Tibial nerve (tissue), 4 donors: Measurements from ENCODE around the gene SLAIN2. TPM values are rescaled to one million over a fixed set of nuclear protein-coding genes. Genes with fewer than 3 reads are reported as not detected.

Experiments
- DNase-seq, 2 donors: peaks; one replicate each; pipeline ENCODE4 v3.0.0-alpha.2; 2019; ENCODE audit warnings: low spot score in 2 of 2
- H3K27ac ChIP-seq, 4 donors: fragments of 200-600 bp; sonication (generic) in 3 of 4; one replicate each; pipeline ENCODE4 v1.5.1; 2017 to 2019; ENCODE audit warnings: mild to moderate bottlenecking in 1 of 4
- H3K27me3 ChIP-seq, 2 donors: fragments of 200-600 bp; sonication (generic) in 1 of 2; one replicate each; pipeline versions ENCODE4 v1.5.1 to v1.6.0; 2017 to 2019
- H3K36me3 ChIP-seq, 3 donors: fragments of 200-600 bp; sonication (generic); one replicate each; pipeline ENCODE4 v1.5.1; 2018 to 2019
- H3K4me1 ChIP-seq, 4 donors: fragments of 200-600 bp; sonication (generic) in 3 of 4; one replicate each; pipeline ENCODE4 v1.5.1; 2017 to 2019
- H3K4me3 ChIP-seq, 4 donors: fragments of 200-600 bp; sonication (generic) in 3 of 4; one replicate each; pipeline ENCODE4 v1.5.1; 2017 to 2019; ENCODE audit warnings: mild to moderate bottlenecking in 1 of 4, moderate library complexity in 1 of 4
- H3K9me3 ChIP-seq, 4 donors: fragments of 200-600 bp; sonication (generic) in 3 of 4; one replicate each; pipeline ENCODE4 v1.5.1; 2017 to 2019
- EP300 ChIP-seq, 2 donors: sonication (generic); formaldehyde crosslinking; IDR thresholded peaks; one replicate each; pipeline ENCODE4 v1.6.1; 2017; ENCODE audit warnings: antibody characterized with exemption in 2 of 2, mild to moderate bottlenecking in 1 of 2
- POLR2A ChIP-seq, 2 donors: fragments of 450-650 bp; IDR thresholded peaks; one replicate each; pipeline ENCODE4 v1.6.1; 2017; ENCODE audit warnings: antibody characterized with exemption in 2 of 2, mild to moderate bottlenecking in 2 of 2, moderate library complexity in 2 of 2
- WGBS, 2 donors: methylation state at CpG; one replicate each; pipeline ENCODE4 v1.1.5; 2018; 5-methylcytosine and 5-hydroxymethylcytosine counted together
- total RNA-seq, 4 donors: library from RNA; depleted of rRNA; stranded (reverse); fragments of >200 nt; gene quantifications; one replicate each; pipeline ENCODE4 v1.1.0, GENCODE V29; 2016
- TF ChIP-seq, protein P1 (sequence below), 5 experiments: fragments of 200-600 bp in 3 of 5; fragments of 450-650 bp in 2 of 5; sonication (generic) in 3 of 5; IDR thresholded peaks; one replicate each; pipeline ENCODE4 v1.5.1; 2016 to 2019; ENCODE audit warnings: antibody characterized with exemption in 5 of 5, mild to moderate bottlenecking in 3 of 5, moderate library complexity in 2 of 5

SLAIN2 gene
- total RNA-seq, 4 donors from 2014 or later = 23.4 to 53.8 (median 33.8) TPM

GRCh38 chr4:48299560-48299959, 41.8 kb upstream of the SLAIN2 start:
- no peaks in the 10 kb centered on the region for H3K9me3 ChIP-seq
- DNase-seq = no peak
- TF ChIP-seq POLR2A (IDR thresholded peaks at IDR 0.05) (no peak), EP300 (IDR thresholded peaks at IDR 0.05) (no peak)
- TF ChIP-seq, protein P1, sequence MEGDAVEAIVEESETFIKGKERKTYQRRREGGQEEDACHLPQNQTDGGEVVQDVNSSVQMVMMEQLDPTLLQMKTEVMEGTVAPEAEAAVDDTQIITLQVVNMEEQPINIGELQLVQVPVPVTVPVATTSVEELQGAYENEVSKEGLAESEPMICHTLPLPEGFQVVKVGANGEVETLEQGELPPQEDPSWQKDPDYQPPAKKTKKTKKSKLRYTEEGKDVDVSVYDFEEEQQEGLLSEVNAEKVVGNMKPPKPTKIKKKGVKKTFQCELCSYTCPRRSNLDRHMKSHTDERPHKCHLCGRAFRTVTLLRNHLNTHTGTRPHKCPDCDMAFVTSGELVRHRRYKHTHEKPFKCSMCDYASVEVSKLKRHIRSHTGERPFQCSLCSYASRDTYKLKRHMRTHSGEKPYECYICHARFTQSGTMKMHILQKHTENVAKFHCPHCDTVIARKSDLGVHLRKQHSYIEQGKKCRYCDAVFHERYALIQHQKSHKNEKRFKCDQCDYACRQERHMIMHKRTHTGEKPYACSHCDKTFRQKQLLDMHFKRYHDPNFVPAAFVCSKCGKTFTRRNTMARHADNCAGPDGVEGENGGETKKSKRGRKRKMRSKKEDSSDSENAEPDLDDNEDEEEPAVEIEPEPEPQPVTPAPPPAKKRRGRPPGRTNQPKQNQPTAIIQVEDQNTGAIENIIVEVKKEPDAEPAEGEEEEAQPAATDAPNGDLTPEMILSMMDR (IDR thresholded peaks at IDR 0.05) = no peak
- H3K27me3 ChIP-seq = no peaks in the 10 kb centered on the region
- no peak overlapping the region for H3K4me3 ChIP-seq
- H3K4me1 ChIP-seq = no peaks in the 10 kb centered on the region
- H3K36me3 ChIP-seq = no peaks in the 10 kb centered on the region
- no peak overlapping the region for H3K27ac ChIP-seq
- WGBS, 2 donors = 75 to 87% methylated on average over 4 of the region's 4 CpGs

DNA sequence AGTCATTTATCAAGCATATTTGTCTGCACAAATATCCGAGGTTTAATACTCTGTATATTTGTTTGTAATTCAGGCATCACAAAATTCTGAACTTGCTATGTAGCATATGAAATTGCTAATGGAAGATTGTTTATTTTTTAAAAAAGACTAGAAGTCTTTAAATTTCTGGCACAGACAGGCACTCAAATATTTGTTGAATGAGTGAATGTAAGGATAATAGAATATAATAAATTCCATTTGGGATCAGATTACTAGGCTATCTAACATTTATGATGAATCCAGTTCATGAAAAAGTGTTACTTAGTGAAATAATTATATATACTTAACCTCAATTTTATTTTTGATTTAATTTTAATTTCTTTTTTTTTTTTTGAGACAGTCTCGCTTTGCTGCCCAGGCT, 41.3 kb upstream of the SLAIN2 start:
- H3K27ac ChIP-seq = no peak overlapping the region
- no peaks in the 10 kb centered on the region for H3K9me3 ChIP-seq
- DNase-seq = no peak
- WGBS, 2 donors = 57 to 62% methylated on average over 2 of the region's 2 CpGs
- H3K4me3 ChIP-seq = no peak overlapping the region
- TF ChIP-seq POLR2A (IDR thresholded peaks at IDR 0.05) (no peak), EP300 (IDR thresholded peaks at IDR 0.05) (no peak)
- TF ChIP-seq, protein P1 (IDR thresholded peaks at IDR 0.05) = no peak
- H3K27me3 ChIP-seq = no peaks in the 10 kb centered on the region
- H3K36me3 ChIP-seq = no peaks in the 10 kb centered on the region
- H3K4me1 ChIP-seq = no peaks in the 10 kb centered on the region

DNA sequence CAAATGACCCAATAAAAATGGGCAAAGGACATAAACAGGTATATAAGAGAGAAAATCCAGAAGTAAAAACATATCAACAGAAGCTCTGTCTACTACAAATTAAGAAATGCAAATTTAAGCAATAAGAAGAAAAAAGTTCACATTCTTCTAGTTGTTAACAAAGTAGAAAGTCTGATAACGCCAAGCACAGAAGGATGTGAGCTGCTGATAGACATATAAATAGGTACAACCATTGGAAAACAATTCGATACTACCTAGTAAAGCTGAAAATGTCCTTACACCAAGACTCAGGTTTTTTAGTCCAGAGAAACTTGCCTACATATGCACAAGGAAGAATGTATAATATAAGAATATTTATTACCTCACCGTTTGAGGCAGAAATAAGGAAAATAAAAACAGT, 35.8 kb upstream of the SLAIN2 start:
- Histone ChIP-seq H3K36me3 (no peaks in the 10 kb centered on the region), H3K27me3 (no peaks in the 10 kb centered on the region), H3K4me3 (no peak overlapping the region), H3K9me3 (no peaks in the 10 kb centered on the region), H3K27ac (no peak overlapping the region), H3K4me1 (no peaks in the 10 kb centered on the region)
- no peak for DNase-seq
- WGBS, 2 donors = 75 to 82% methylated on average over 3 of the region's 3 CpGs
- TF ChIP-seq EP300 (IDR thresholded peaks at IDR 0.05) = no peak
- TF ChIP-seq POLR2A (IDR thresholded peaks at IDR 0.05) = no peak
- TF ChIP-seq, protein P1 (IDR thresholded peaks at IDR 0.05) = no peak

DNA sequence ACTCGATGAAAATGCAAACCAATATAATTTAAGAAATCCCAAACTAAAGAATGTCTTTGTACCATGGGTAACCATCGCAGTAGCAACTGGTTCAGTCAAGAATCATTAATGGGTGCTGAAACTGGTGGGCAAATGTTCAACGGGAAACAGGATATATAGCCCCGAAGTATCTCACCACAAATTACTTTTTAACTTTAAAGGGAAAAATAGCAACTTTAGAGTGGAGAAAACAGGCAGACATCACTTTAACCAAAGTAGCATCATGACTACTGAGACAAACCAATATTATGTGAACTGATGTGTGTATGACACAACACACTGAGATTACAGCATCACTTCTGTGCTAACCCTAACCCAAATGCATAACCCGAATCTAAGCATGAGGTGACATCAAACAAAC, 33.8 kb upstream of the SLAIN2 start:
- TF ChIP-seq EP300 (IDR thresholded peaks at IDR 0.05) (no peak), POLR2A (IDR thresholded peaks at IDR 0.05) (no peak)
- TF ChIP-seq, protein P1 (IDR thresholded peaks at IDR 0.05) = no peak
- no peaks in the 10 kb centered on the region for H3K9me3 ChIP-seq
- WGBS, 2 donors = 83 to 92% methylated on average over 5 of the region's 5 CpGs

GRCh38 chr4:48308901-48309300, 32.4 kb upstream of the SLAIN2 start:
- 92 to 96% methylated on average over 2 of the region's 2 CpGs for WGBS, 2 donors
- Histone ChIP-seq H3K27me3 (no peaks in the 10 kb centered on the region), H3K4me1 (no peaks in the 10 kb centered on the region), H3K27ac (no peak overlapping the region), H3K4me3 (no peak overlapping the region), H3K36me3 (no peaks in the 10 kb centered on the region), H3K9me3 (no peaks in the 10 kb centered on the region)
- TF ChIP-seq, protein P1 (IDR thresholded peaks at IDR 0.05) = no peak
- TF ChIP-seq EP300 (IDR thresholded peaks at IDR 0.05) = no peak
- no peak for TF ChIP-seq POLR2A (IDR thresholded peaks at IDR 0.05)
- DNase-seq = no peak

More for the DNA sequence above, 33.8 kb upstream of the SLAIN2 start:
- no peaks in the 10 kb centered on the region for H3K4me1 ChIP-seq
- no peak overlapping the region for H3K4me3 ChIP-seq
- DNase-seq = no peak
- H3K36me3 ChIP-seq = no peaks in the 10 kb centered on the region
- no peaks in the 10 kb centered on the region for H3K27me3 ChIP-seq
- H3K27ac ChIP-seq = no peak overlapping the region
